SK-N-MC (cell line): ENCODE measurements around the gene VSIG4.

Experiments used
- DNase-seq: peaks from one replicate; pipeline ENCODE4 v3.0.0-alpha.2; 2011; ENCODE audit warnings: low read depth, low spot score
- H3K27ac ChIP-seq: fragments of 200-600 bp; sonication (generic); 2 replicates; pipeline ENCODE4 v1.5.1; 2016; ENCODE audit warnings: mixed run types
- H3K36me3 ChIP-seq: fragments of 200-600 bp; sonication (generic); 2 replicates; pipeline ENCODE4 v1.6.1; 2017; ENCODE audit warnings: antibody characterized with exemption, low read length, mixed read lengths; ENCODE audit not compliant: insufficient read depth
- H3K4me3 ChIP-seq: fragments of 200-600 bp; sonication (generic); 2 replicates; pipeline ENCODE4 v1.5.1; 2016
- H3K9ac ChIP-seq: fragments of 200-600 bp; sonication (generic); 2 replicates; pipeline ENCODE4 v1.8.0; 2017; ENCODE audit warnings: mixed run types, mixed read lengths; ENCODE audit not compliant: insufficient read length
- H3K9me3 ChIP-seq: fragments of 200-600 bp; sonication (generic); 2 replicates; pipeline ENCODE4 v1.6.1; 2017; ENCODE audit warnings: low read depth, mild to moderate bottlenecking, antibody characterized with exemption, low read length, moderate library complexity, mixed read lengths
- EZH2 ChIP-seq: fragments of 200-600 bp; sonication (generic); IDR thresholded peaks from one replicate; pipeline ENCODE4 v1.6.1; 2017; ENCODE audit warnings: antibody characterized with exemption
- FOXP2 ChIP-seq: optimal IDR thresholded peaks from 2 replicates; pipeline ENCODE3; 2011; ENCODE audit warnings: mild to moderate bottlenecking, moderate library complexity; ENCODE audit not compliant: insufficient read depth; ENCODE audit errors: extremely low read length, control extremely low read depth
- POLR2AphosphoS5 ChIP-seq: IDR thresholded peaks from 2 replicates; pipeline ENCODE4 v1.6.1; 2012; ENCODE audit warnings: mild to moderate bottlenecking, low read depth, low read length, borderline replicate concordance

VSIG4 gene

DNA sequence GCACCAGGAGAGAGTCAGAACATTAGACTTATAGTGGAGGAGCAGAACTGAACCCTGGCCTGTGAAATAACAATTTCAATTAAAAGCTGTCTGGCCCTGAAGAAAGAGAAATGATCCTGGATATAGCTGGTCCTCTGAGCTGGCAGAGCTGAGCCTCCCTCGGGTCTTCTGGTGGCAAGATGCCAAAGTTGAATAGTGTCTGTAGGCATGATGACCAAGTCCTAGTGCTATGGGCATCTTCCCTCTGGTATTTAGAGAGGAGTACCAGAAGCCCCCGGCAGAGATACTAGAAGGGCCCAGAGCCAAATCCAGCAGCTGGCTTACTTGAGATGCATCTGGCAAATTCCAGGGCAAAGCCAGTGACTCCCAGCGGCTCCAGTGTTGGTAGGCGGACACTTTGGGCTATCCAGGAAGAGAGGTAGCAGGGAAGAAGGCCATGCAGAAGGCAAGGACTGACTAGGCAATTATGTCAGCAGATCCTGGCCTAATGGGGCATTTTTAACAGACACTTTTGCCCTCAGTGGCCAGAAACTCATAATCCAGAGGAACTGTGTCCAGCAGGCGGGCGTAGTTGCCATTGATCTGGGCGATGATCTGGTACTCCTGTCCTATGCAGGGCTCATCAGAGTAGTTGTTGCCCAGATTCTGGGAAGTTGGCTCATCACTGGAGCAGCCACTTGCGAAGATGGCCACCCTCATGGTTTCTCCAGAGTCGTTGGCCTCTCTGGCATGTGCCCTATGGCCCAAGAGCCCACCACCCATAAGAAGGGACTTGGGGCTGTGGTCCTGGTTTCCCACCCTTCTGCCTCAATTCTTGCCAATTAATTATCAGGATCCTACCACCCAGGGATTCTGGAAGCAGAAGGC is 17.9 kb downstream of the VSIG4 start:
- H3K4me3 ChIP-seq = no peak overlapping the region
- DNase-seq = no peak
- TF ChIP-seq FOXP2 = no peak
- TF ChIP-seq EZH2 = no peak
- TF ChIP-seq POLR2AphosphoS5 = no peak
- H3K9me3 ChIP-seq = no peaks in the 10 kb centered on the region
- H3K9ac ChIP-seq = no peak overlapping the region
- no peaks in the 10 kb centered on the region for H3K36me3 ChIP-seq
- no peak overlapping the region for H3K27ac ChIP-seq

DNA sequence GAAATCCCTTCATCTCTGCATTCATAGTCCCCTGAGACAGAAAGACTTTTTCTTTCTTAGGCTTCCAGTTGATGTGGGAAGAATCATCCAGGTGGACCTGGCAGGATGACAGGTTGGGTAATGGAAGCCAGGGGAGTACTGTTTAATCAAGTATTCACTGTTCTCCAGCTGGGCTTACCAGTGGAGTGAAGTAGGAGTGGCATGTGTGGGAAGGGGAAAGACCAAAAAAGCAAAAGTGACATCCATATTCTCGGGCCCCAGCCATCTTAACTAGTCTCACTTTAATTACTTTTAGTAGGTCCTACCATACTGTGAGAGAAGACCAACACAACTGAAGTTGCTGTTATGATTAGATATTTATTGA is 18.5 kb downstream of the VSIG4 start:
- Histone ChIP-seq H3K27ac (no peak overlapping the region), H3K4me3 (no peak overlapping the region), H3K36me3 (no peaks in the 10 kb centered on the region), H3K9ac (no peak overlapping the region), H3K9me3 (no peaks in the 10 kb centered on the region)
- TF ChIP-seq EZH2 = no peak
- no peak for TF ChIP-seq FOXP2
- TF ChIP-seq POLR2AphosphoS5 = no peak
- DNase-seq = no peak

DNA sequence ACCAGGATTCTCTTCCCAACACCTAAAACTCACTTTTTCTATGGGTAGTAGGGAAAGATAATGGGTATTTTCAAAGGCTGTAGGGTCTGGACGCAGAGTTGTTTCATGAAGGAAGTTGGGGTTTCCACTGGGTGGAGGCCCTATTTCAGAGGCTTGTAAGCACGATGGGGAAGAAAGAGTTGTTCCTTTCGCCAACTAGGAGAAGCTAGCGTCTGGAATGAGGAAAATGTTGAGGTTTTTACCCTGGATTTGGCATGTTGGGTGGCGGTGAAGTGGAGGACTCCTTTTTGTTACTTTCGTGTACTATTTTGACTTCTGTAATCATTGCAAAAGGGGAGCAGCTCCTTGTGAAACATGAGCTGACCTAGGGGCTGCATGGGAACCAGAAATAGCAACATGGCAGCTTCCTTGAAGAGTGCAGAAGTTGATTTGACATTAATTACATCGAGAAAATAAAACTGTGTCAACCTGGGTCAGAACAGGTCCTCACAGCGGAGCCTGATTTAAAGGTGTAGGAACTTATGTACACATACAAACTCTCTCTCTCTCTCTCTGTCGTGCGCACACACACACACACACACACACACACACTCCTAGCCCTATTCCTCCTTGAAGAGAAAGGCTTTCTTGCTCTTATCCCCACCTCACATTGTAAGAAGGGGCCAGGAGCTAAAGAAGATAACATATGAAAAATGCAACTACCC is 19.1 kb downstream of the VSIG4 start:
- TF ChIP-seq FOXP2 = no peak
- no peak for TF ChIP-seq POLR2AphosphoS5
- no peak for TF ChIP-seq EZH2
- Histone ChIP-seq H3K9ac (no peak overlapping the region), H3K4me3 (no peak overlapping the region), H3K27ac (no peak overlapping the region), H3K36me3 (no peaks in the 10 kb centered on the region), H3K9me3 (no peaks in the 10 kb centered on the region)
- DNase-seq = no peak

DNA sequence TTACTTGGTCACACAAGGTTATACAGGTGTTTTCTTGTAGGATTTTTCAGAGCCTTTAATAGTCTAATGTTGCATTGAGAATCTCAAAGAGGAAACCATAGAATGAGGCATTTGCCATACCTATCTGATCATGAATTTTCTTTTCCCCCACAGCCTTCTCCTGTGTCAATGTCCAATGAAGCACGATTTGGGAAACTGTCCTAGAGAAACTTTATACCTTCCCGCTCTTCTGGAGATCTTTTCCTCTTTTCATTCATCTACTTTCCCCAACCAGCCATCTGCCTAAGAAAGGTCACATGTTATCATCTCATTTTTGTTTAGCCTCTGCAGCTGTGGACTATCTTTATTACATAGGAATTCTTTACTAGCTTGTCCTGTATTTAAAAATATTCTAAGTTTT is 19.9 kb downstream of the VSIG4 start:
- Histone ChIP-seq H3K9ac (no peak overlapping the region), H3K27ac (no peak overlapping the region), H3K36me3 (no peaks in the 10 kb centered on the region), H3K4me3 (no peak overlapping the region), H3K9me3 (no peaks in the 10 kb centered on the region)
- DNase-seq = no peak
- TF ChIP-seq FOXP2 (no peak), EZH2 (no peak), POLR2AphosphoS5 (no peak)

DNA sequence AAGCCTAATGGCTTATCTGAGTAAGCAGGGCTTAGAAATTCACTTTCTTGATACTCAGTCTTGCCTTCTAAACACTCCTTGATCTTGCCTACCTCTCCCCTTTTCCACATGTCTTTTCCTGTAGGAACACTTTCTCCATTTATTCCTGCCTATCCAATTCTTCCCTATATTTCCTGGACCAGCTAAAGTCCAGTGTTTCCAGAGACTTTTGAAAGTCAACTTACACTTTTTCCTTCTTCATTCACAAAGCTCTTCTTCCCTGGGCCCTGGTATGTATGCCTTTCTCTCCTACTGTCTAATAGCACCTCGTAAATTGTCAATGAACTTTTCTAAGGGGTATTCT is 20.6 kb downstream of the VSIG4 start:
- Histone ChIP-seq H3K9me3 (no peaks in the 10 kb centered on the region), H3K27ac (no peak overlapping the region), H3K4me3 (no peak overlapping the region), H3K9ac (no peak overlapping the region), H3K36me3 (no peaks in the 10 kb centered on the region)
- no peak for DNase-seq
- no peak for TF ChIP-seq FOXP2
- TF ChIP-seq POLR2AphosphoS5 = no peak
- no peak for TF ChIP-seq EZH2

DNA sequence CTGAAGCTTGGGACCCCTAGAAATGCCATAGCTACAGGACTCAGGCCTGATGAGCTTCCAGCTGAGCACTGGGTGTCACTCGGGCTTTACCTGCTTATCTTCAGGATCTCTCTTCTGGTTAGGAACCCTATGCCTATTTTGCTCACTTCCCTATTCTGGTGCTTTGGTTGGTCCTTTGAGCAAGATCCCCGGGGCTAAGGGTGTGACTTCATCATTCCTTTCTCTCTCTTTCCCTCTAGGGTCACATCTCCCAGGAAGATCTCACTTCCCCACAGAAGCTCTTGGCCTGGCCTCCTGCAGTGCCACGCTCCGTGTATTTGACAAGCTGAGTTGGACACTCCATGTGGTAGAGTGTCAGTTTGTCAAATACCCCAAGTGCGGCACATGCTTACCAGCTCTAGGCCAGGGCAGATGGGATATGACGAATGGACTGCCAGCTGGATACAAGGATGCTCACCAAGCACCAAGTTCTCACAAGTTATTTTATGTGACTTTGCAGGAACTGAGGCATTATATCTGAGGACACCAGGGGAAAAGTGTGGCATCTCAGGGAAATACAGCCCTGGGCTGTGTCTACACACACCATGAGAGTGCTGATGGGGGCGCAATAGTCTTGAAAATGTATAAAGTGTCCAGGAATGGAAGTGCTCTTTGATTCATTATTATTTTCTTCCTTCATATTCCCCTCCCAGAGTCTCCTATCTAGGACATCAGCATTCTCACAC is 21.1 kb downstream of the VSIG4 start:
- H3K9ac ChIP-seq = no peak overlapping the region
- TF ChIP-seq FOXP2 (no peak), POLR2AphosphoS5 (no peak), EZH2 (no peak)

DNA sequence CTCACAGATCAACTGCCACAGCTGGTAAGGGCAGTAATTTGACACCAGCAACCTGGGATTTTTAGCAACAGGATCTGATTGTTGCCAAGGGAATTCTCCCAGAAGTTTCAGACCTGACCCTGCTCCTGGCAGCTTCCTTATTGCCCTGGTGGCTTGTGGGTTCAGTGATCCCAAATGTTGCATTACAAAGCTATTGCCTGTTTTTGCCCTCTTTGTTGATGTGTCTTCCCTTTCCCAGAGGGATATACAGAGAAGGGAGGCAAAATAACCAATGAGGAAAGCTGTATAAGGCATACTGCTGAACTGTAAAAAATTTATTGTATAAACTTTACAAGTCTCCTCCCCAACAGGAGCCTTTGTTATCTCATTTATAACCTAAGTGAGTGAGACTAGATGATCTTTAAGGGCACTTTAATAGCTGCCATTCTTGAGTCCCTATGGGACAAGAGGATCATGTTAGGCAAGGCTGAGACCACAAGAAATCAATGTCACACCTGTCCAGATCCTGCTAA is 22.2 kb downstream of the VSIG4 start:
- no peak for TF ChIP-seq EZH2
- TF ChIP-seq FOXP2 = no peak
- TF ChIP-seq POLR2AphosphoS5 = no peak
- H3K36me3 ChIP-seq = no peaks in the 10 kb centered on the region
- no peak overlapping the region for H3K27ac ChIP-seq
- H3K9ac ChIP-seq = no peak overlapping the region
- H3K4me3 ChIP-seq = no peak overlapping the region
- H3K9me3 ChIP-seq = no peaks in the 10 kb centered on the region
- DNase-seq = no peak

More for the DNA sequence above, 21.1 kb downstream of the VSIG4 start:
- no peak for DNase-seq
- Histone ChIP-seq H3K9me3 (no peaks in the 10 kb centered on the region), H3K4me3 (no peak overlapping the region), H3K36me3 (no peaks in the 10 kb centered on the region), H3K27ac (no peak overlapping the region)
